Suppressor macrophage treated with lipopolysaccharide for 1 hour (primary cell): Measurements from ENCODE around the gene PLEKHA8.

Experiments
- DNase-seq, 3 donors: peaks; one replicate each; pipeline ENCODE4 v3.0.0-alpha.2; 2020 to 2022

PLEKHA8 gene

GRCh38 chr7:30023524-30023923 is 4.7 kb upstream of the PLEKHA8 start:
- DNase-seq = no peak

- peak; percentile 97 to 99 (median 99) for DNase-seq
Observed at GRCh38 chr7:30026229-30027064, 1.8 kb upstream of the PLEKHA8 start, which contains the start of gene FKBP14. Gene FKBP14 (minus strand): TSS chr7:30026702. CDS start chr7:30026508, 194 bp downstream.

- DNase-seq = peak; percentile 42 to 59 (median 54)
Observed at GRCh38 chr7:30027065-30027456, 1.2 kb upstream of the PLEKHA8 start.

GRCh38 chr7:30027740-30028215 is 434 bp upstream of the PLEKHA8 start:
- DNase-seq = no peak

- DNase-seq = peak; percentile 43 to 63 (median 51)
Observed at GRCh38 chr7:30028749-30029635, 780 bp downstream of the PLEKHA8 start.

DNA sequence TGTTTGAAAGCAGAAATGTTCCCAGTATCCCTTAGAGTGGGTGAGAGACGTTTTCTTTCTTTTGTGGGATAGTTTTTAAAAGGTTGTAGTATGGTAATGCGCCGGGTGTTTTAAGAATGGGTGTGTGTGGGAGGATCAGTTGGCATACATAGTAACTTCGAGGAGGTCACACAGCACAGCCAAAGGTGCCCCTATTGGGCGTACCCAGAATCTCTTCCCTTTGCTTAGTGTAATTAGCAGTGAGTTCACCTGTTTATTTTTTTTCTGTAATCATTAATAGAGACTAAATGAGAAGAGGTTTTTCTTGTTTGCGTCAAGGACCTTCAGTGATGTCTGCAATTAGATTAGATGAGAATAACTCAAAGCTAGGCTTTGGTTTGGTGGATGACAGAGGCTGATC is 1.5 kb downstream of the PLEKHA8 start:
- DNase-seq = no peak

- no peak for DNase-seq
Observed at GRCh38 chr7:30032310-30033125, 4.3 kb downstream of the PLEKHA8 start.

DNA sequence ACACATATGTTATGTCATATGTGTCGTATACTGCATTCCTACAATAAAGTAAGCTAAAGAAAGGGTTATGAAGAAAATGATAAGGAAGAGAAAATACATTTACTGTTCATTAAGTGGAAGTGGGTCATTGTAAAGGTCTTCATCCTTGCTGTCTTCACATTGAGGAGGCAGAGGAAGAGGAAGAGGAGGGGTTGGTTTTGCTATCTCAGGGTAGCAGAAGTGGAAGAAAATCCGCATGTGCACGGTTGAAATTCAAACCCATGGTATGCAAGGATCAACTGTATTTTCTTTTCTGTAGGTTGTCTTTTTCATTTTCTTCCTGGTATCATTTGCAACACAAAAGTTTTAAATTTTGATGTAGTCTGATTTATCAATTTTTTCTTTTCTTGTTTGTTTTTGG is 6.3 kb downstream of the PLEKHA8 start:
- DNase-seq = no peak

GRCh38 chr7:30036220-30036619 is 8.0 kb downstream of the PLEKHA8 start:
- no peak for DNase-seq

- DNase-seq = peak; percentile 21 to 52 (median 43)
Observed at GRCh38 chr7:30038196-30038980, 10.2 kb downstream of the PLEKHA8 start.

DNA sequence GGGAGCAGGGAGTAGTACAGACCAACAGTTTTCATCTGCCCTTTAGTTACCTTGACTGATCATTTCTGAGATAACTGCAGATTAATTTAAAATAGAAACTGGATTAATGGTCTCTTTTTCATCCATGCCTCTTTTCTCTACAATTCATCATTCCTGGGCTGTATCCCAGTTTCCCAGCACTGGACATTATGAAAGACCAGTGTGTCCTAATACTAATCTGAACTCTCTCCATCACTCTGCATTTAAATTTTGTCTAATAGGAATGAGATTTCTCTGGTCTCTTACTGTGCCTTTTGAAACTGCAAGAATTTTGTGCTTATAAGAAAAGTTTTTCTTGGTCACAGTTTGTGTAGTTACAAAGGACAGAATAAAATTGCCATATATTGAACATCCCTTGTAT is 12.7 kb downstream of the PLEKHA8 start:
- DNase-seq = no peak

- DNase-seq = no peak
Observed at GRCh38 chr7:30041526-30042269, 13.5 kb downstream of the PLEKHA8 start.

GRCh38 chr7:30046127-30046770 is 18.0 kb downstream of the PLEKHA8 start:
- DNase-seq = no peak

- DNase-seq = no peak
Observed at GRCh38 chr7:30047124-30047523, 18.9 kb downstream of the PLEKHA8 start.

- no peak for DNase-seq
Observed at GRCh38 chr7:30048582-30048981, 20.4 kb downstream of the PLEKHA8 start.

- no peak for DNase-seq
Observed at GRCh38 chr7:30049173-30049572, 21.0 kb downstream of the PLEKHA8 start.

DNA sequence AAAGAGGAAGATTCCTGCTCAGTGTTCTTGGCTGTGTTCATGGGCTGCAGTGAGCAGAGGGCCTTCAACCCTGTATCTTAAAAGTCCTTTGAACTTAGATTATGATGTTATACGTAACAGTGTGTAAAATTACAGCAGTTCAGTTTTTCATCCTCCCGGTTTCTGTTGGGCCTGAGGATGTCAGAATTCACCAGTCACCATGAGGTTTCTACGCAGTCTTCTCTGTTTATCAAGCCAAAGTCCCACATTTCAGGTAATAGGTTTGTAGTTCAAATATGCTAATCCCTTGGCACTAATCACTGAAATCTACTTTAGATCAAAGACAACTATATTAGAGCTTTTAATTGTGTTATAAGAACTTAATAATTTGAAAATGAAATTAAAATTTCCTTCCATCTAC is 24.9 kb downstream of the PLEKHA8 start:
- DNase-seq = no peak

DNA sequence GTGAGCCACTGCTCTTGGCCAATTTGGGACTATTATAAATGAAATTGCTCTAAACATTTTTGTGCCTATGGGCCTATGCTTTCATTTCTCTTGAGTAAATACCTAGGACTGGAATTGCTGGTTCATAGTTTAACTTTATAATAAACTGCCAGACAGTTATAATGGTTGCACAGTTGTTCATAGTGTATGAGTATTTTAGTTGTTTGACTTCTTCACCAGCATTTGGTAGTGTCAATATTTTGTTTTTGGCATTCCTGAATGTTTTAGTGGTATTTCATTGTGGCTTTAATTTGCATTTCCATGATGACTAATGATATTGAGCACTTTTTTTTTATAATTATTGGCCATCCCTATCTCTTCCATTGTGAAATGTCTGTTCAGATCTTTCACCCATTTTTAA is 29.5 kb downstream of the PLEKHA8 start:
- DNase-seq = no peak

- peak in 2 of 3 donors; percentile 15 to 30 for DNase-seq
Observed at GRCh38 chr7:30061786-30062185, 33.6 kb downstream of the PLEKHA8 start.

GRCh38 chr7:30062587-30062986 is 34.4 kb downstream of the PLEKHA8 start:
- DNase-seq = peak; percentile 30 to 60 (median 49)

DNA sequence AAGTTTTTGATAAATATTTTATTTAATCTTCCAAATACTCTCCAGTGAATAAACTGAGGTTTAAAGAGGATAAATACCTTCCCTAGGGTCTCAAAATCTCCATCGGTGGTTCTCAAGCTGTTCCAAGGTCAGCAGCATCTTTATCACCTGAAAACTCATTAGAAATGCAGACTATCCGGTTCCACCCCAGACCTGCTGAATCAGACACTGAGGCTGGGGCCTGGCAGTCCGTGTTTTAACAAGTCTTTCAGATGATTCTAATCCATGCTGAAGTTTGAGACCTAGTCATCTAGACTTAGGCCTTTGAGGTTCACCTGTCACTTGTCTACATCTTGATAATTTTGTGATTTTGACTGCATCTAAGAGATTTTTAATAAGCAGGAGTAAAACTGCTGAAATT is 37.5 kb downstream of the PLEKHA8 start:
- DNase-seq = no peak
